OCI-LY1 (cell line): ENCODE data around the gene GAN.

Experiments used
- EZH2 ChIP-seq: fragments of 200-600 bp; sonication (generic), shearing (Covaris generic); IDR thresholded peaks from 2 replicates; pipeline ENCODE4 v1.8.0; 2017; ENCODE audit warnings: borderline replicate concordance, mixed run types, mild to moderate bottlenecking, antibody characterized with exemption, low read length, moderate library complexity, mixed read lengths
- TF ChIP-seq, protein P1 (sequence below): fragments of 200-600 bp; sonication (generic), shearing (Covaris generic); IDR thresholded peaks from 2 replicates; pipeline ENCODE4 v1.5.1; 2017; ENCODE audit warnings: mild to moderate bottlenecking, antibody characterized with exemption, low read length, moderate library complexity, mixed read lengths

DNA sequence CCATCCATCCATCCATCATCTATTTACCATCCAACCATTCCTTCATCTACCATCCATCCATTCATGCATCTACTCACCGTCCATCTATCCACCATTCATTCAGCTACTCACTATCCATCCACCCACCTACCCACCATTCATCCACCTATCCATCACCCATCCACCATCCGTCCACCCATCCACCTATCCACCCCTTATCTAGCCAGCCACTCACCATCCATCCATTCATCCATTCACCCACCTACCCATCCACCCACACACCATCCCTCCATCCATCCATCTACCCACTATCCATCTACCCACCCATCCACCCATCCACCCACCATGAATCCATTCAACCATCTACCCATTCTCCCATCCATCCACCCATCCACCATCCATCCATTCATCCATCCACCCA lies 49.7 kb upstream of the GAN start:
- TF ChIP-seq, protein P1, sequence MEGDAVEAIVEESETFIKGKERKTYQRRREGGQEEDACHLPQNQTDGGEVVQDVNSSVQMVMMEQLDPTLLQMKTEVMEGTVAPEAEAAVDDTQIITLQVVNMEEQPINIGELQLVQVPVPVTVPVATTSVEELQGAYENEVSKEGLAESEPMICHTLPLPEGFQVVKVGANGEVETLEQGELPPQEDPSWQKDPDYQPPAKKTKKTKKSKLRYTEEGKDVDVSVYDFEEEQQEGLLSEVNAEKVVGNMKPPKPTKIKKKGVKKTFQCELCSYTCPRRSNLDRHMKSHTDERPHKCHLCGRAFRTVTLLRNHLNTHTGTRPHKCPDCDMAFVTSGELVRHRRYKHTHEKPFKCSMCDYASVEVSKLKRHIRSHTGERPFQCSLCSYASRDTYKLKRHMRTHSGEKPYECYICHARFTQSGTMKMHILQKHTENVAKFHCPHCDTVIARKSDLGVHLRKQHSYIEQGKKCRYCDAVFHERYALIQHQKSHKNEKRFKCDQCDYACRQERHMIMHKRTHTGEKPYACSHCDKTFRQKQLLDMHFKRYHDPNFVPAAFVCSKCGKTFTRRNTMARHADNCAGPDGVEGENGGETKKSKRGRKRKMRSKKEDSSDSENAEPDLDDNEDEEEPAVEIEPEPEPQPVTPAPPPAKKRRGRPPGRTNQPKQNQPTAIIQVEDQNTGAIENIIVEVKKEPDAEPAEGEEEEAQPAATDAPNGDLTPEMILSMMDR, result no peak
- TF ChIP-seq EZH2, result no peak
